ENCODE results near the gene CPA2.

CPA2 gene

GRCh38 chr7:130256704-130257103 is 10.0 kb upstream of the CPA2 start:
- no peak for DNase-seq

- DNase-seq, result no peak
Measured at GRCh38 chr7:130258494-130259078, 8.1 kb upstream of the CPA2 start.

- DNase-seq, result no peak
Measured at GRCh38 chr7:130262448-130262847, 4.2 kb upstream of the CPA2 start.

GRCh38 chr7:130263130-130263529 is 3.5 kb upstream of the CPA2 start:
- DNase-seq, result no peak

- no peak for DNase-seq
Measured at GRCh38 chr7:130266961-130267321, 278 bp downstream of the CPA2 start.

- DNase-seq, result no peak
Measured at GRCh38 chr7:130268463-130269317, 2.0 kb downstream of the CPA2 start.

GRCh38 chr7:130269318-130269694 is 2.6 kb downstream of the CPA2 start:
- no peak for DNase-seq

- no peak for DNase-seq
Measured at GRCh38 chr7:130270947-130271800, 4.5 kb downstream of the CPA2 start.

- no peak for DNase-seq
Measured at GRCh38 chr7:130272381-130273080, 5.9 kb downstream of the CPA2 start.

- no peak for DNase-seq
Measured at GRCh38 chr7:130273081-130273932, 6.6 kb downstream of the CPA2 start.

GRCh38 chr7:130273933-130274255 is 7.2 kb downstream of the CPA2 start:
- no peak for DNase-seq

- DNase-seq, result no peak
Measured at GRCh38 chr7:130274296-130274695, 7.6 kb downstream of the CPA2 start.

- no peak for DNase-seq
Measured at GRCh38 chr7:130274983-130275591, 8.4 kb downstream of the CPA2 start.

GRCh38 chr7:130275826-130276297 is 9.2 kb downstream of the CPA2 start:
- no peak for DNase-seq

GRCh38 chr7:130276796-130277762 is 10.4 kb downstream of the CPA2 start:
- DNase-seq, result no peak

GRCh38 chr7:130277763-130278643 is 11.3 kb downstream of the CPA2 start:
- DNase-seq, result no peak

GRCh38 chr7:130278860-130279259 is 12.2 kb downstream of the CPA2 start:
- no peak for DNase-seq

- DNase-seq, result no peak
Measured at GRCh38 chr7:130279286-130279685, 12.6 kb downstream of the CPA2 start.

- DNase-seq, result no peak
Measured at GRCh38 chr7:130279906-130280305, 13.2 kb downstream of the CPA2 start.

Measured in cortex of kidney (tissue), 1 donor.